Neural cell (in vitro differentiated cells): ENCODE data around the gene GABRG3. TPM values are rescaled to one million over a fixed set of nuclear protein-coding genes. Genes with fewer than 3 reads are reported as not detected.
A peak's percentile ranks its signal among the peaks of the same experiment; 100 is the strongest.

Experiments
- H2AFZ ChIP-seq: fragments of 200-600, 300-800 bp; sonication (generic), shearing (Covaris generic); 2 replicates; pipeline ENCODE4 v1.6.0; 2014; ENCODE audit warnings: low read depth, mild to moderate bottlenecking, antibody characterized with exemption, low read length, moderate library complexity
- H3F3A ChIP-seq: fragments of 200-600 bp; shearing (Covaris generic); 2 replicates; pipeline ENCODE4 v1.6.1; 2016; ENCODE audit warnings: mild to moderate bottlenecking, moderate library complexity, mixed read lengths, antibody characterized with exemption, low read length; ENCODE audit not compliant: insufficient read depth, poor library complexity, severe bottlenecking
- H3K27ac ChIP-seq: fragments of 200-600, 300-800 bp; sonication (generic), shearing (Covaris generic); 2 replicates; pipeline ENCODE4 v1.5.1; 2014; ENCODE audit warnings: mild to moderate bottlenecking, low read length, moderate library complexity
- H3K27me3 ChIP-seq: fragments of 300-800, 200-600 bp; sonication (generic), shearing (Covaris generic); 2 replicates; pipeline ENCODE4 v1.6.0; 2014; ENCODE audit warnings: mild to moderate bottlenecking, low read depth, low read length, moderate library complexity; ENCODE audit not compliant: insufficient read depth
- H3K36me3 ChIP-seq: fragments of 300-800, 200-600 bp; sonication (generic), shearing (Covaris generic); 2 replicates; pipeline ENCODE4 v1.5.1; 2014; ENCODE audit warnings: mild to moderate bottlenecking, antibody characterized with exemption, low read length, moderate library complexity; ENCODE audit not compliant: insufficient read depth
- H3K4me2 ChIP-seq: fragments of 300-800, 200-600 bp; sonication (generic), shearing (Covaris generic); 2 replicates; pipeline ENCODE4 v1.6.0; 2014; ENCODE audit warnings: mild to moderate bottlenecking, low read length
- H3K4me3 ChIP-seq: fragments of 300-800, 200-600 bp; sonication (generic), shearing (Covaris generic); 2 replicates; pipeline ENCODE4 v1.5.1; 2014; ENCODE audit warnings: mild to moderate bottlenecking, low read length, moderate library complexity
- H3K79me2 ChIP-seq: fragments of 200-600 bp; shearing (Covaris generic); replicated peaks from 2 replicates; pipeline ENCODE4 v1.6.0; 2014; ENCODE audit warnings: mild to moderate bottlenecking, low read length, moderate library complexity; ENCODE audit not compliant: insufficient read depth
- H3K9ac ChIP-seq: fragments of 300-800, 200-600 bp; sonication (generic), shearing (Covaris generic); 2 replicates; pipeline ENCODE4 v1.6.1; 2016; ENCODE audit warnings: mild to moderate bottlenecking, low read length, mixed read lengths
- H3K9me2 ChIP-seq: fragments of 200-600 bp; shearing (Covaris generic); 2 replicates; pipeline ENCODE4 v1.6.1; 2016; ENCODE audit warnings: mild to moderate bottlenecking, low read length, mixed read lengths; ENCODE audit not compliant: insufficient read depth
- H3K9me3 ChIP-seq: fragments of 200-600, 300-800 bp; sonication (generic), shearing (Covaris generic); 2 replicates; pipeline ENCODE4 v1.6.1; 2016; ENCODE audit warnings: mild to moderate bottlenecking, mixed run types, low read length, moderate library complexity, mixed read lengths
- H4K20me1 ChIP-seq: fragments of 200-600 bp; shearing (Covaris generic); 2 replicates; pipeline ENCODE4 v1.6.1; 2016; ENCODE audit warnings: mild to moderate bottlenecking, mixed run types; ENCODE audit not compliant: insufficient read depth
- EP300 ChIP-seq: fragments of 450-650 bp; conservative IDR thresholded peaks from 2 replicates; pipeline ENCODE4 v1.6.1; 2014; ENCODE audit warnings: antibody characterized with exemption, mild to moderate bottlenecking, moderate library complexity; ENCODE audit not compliant: poor library complexity, severe bottlenecking
- EZH2 ChIP-seq: fragments of 200-600, 300-800 bp; shearing (Covaris generic), sonication (generic); IDR thresholded peaks from 2 replicates; pipeline ENCODE4 v1.6.1; 2014; ENCODE audit warnings: antibody characterized with exemption, low read length, borderline replicate concordance, mild to moderate bottlenecking; ENCODE audit not compliant: insufficient read depth, poor library complexity, severe bottlenecking
- MXI1 ChIP-seq: fragments of 450-650 bp; conservative IDR thresholded peaks from 2 replicates; pipeline ENCODE4 v1.6.1; 2014; ENCODE audit warnings: antibody characterized with exemption, mild to moderate bottlenecking; ENCODE audit not compliant: poor library complexity, severe bottlenecking
- POLR2AphosphoS5 ChIP-seq: IDR thresholded peaks from 2 replicates; pipeline ENCODE4 v1.6.1; 2012
- TAF1 ChIP-seq: IDR thresholded peaks from 2 replicates; pipeline ENCODE4 v1.6.1; 2012; ENCODE audit warnings: low read depth
- polyA minus RNA-seq: library from RNA; depleted of rRNA, polyadenylated mRNA; stranded (reverse); fragments of >200 nt; gene quantifications from 2 replicates; pipeline ENCODE4 v1.2.3, GENCODE V29; 2014
- polyA plus RNA-seq: library from polyadenylated mRNA; depleted of rRNA; stranded (reverse); fragments of >200 nt; gene quantifications from 2 replicates; pipeline ENCODE4 v1.2.3, GENCODE V29; 2014
- TF ChIP-seq, protein P1 (sequence below): IDR thresholded peaks from 2 replicates; pipeline ENCODE4 v1.6.1; 2012; ENCODE audit warnings: borderline replicate concordance
- TF ChIP-seq, protein P2 (sequence below): fragments of 450-650 bp; IDR thresholded peaks from 2 replicates; pipeline ENCODE4 v1.5.1; 2014; ENCODE audit warnings: antibody characterized with exemption, mild to moderate bottlenecking, moderate library complexity; ENCODE audit not compliant: poor library complexity, severe bottlenecking

Gene GABRG3
- polyA plus RNA-seq (0.80 and 1.2 TPM in 2 replicates), polyA minus RNA-seq (5.7 and 7.1 TPM in 2 replicates)

DNA sequence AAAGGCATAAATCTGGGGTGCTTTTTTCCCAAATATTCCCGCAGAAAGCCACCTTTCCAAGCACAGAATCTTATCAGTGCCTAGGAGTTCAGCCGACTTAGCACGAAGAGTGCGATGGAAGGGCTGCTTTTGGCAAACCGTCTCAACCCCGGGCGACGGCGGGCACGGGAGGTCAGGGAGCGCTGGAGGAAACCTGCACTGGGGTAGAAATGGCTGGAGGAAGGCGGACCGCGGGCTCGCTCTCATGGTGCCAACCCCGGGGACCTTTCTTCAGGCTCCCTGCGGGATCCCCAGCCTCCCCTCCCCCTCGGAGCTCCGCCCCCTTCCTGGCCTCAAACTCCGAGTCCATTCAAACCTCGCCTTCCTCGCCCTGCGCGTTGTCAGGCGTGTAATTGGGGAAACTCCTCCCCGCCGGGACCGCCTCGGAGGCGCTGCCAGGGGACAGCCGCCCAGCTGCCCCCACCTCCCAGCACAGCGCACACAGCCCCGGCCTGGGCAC is at the start of gene GABRG3:
TSS of gene GABRG3 (plus strand) at position 470 of the 499 bp plus-strand sequence.
- H3K4me2 ChIP-seq, result no peak within 1 kb of the TSS

GRCh38 chr15:26921433-26921832 is 49.5 kb upstream of the GABRG3 start:
- no peaks in the 10 kb centered on the region for H3K36me3 ChIP-seq
- no peak overlapping the region for H2AFZ ChIP-seq
- no peak overlapping the region for H3K27ac ChIP-seq
- no peaks in the 10 kb centered on the region for H3K79me2 ChIP-seq
- no peaks in the 10 kb centered on the region for H3K27me3 ChIP-seq
- H3K4me2 ChIP-seq, result no peak overlapping the region
- no peaks in the 10 kb centered on the region for H3K9me3 ChIP-seq
- no peak overlapping the region for H3K4me3 ChIP-seq
- TF ChIP-seq MXI1 (no peak), EP300 (no peak), POLR2AphosphoS5 (no peak), TAF1 (no peak)
- TF ChIP-seq, protein P1, sequence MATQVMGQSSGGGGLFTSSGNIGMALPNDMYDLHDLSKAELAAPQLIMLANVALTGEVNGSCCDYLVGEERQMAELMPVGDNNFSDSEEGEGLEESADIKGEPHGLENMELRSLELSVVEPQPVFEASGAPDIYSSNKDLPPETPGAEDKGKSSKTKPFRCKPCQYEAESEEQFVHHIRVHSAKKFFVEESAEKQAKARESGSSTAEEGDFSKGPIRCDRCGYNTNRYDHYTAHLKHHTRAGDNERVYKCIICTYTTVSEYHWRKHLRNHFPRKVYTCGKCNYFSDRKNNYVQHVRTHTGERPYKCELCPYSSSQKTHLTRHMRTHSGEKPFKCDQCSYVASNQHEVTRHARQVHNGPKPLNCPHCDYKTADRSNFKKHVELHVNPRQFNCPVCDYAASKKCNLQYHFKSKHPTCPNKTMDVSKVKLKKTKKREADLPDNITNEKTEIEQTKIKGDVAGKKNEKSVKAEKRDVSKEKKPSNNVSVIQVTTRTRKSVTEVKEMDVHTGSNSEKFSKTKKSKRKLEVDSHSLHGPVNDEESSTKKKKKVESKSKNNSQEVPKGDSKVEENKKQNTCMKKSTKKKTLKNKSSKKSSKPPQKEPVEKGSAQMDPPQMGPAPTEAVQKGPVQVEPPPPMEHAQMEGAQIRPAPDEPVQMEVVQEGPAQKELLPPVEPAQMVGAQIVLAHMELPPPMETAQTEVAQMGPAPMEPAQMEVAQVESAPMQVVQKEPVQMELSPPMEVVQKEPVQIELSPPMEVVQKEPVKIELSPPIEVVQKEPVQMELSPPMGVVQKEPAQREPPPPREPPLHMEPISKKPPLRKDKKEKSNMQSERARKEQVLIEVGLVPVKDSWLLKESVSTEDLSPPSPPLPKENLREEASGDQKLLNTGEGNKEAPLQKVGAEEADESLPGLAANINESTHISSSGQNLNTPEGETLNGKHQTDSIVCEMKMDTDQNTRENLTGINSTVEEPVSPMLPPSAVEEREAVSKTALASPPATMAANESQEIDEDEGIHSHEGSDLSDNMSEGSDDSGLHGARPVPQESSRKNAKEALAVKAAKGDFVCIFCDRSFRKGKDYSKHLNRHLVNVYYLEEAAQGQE, result no peak
- no peaks in the 10 kb centered on the region for H3F3A ChIP-seq
- H3K9ac ChIP-seq, result no peak overlapping the region
- H4K20me1 ChIP-seq, result no peaks in the 10 kb centered on the region
- no peaks in the 10 kb centered on the region for H3K9me2 ChIP-seq

More for the DNA sequence above, at the start of gene GABRG3:
- Histone ChIP-seq H3K9me3 (no peaks in the 10 kb centered on the region), H3K79me2 (no peaks in the 10 kb centered on the region), H3K36me3 (no peaks in the 10 kb centered on the region), H3K27me3 (peaks cover 19% of the 10 kb centered on the region), H4K20me1 (no peaks in the 10 kb centered on the region), H3K9me2 (no peaks in the 10 kb centered on the region), H3K4me3 (peak within 1 kb of the TSS; percentile 70), H3K27ac (no peak within 1 kb of the TSS), H3F3A (no peaks in the 10 kb centered on the region), H3K9ac (peak within 1 kb of the TSS; percentile 47), H2AFZ (peak within 1 kb of the TSS; percentile 16)
- TF ChIP-seq EZH2, result no peak
- TF ChIP-seq, protein P1, result no peak
- TF ChIP-seq, protein P2, sequence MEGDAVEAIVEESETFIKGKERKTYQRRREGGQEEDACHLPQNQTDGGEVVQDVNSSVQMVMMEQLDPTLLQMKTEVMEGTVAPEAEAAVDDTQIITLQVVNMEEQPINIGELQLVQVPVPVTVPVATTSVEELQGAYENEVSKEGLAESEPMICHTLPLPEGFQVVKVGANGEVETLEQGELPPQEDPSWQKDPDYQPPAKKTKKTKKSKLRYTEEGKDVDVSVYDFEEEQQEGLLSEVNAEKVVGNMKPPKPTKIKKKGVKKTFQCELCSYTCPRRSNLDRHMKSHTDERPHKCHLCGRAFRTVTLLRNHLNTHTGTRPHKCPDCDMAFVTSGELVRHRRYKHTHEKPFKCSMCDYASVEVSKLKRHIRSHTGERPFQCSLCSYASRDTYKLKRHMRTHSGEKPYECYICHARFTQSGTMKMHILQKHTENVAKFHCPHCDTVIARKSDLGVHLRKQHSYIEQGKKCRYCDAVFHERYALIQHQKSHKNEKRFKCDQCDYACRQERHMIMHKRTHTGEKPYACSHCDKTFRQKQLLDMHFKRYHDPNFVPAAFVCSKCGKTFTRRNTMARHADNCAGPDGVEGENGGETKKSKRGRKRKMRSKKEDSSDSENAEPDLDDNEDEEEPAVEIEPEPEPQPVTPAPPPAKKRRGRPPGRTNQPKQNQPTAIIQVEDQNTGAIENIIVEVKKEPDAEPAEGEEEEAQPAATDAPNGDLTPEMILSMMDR, result no peak
